Astrocyte (in vitro differentiated cells and primary cell): ENCODE data around the gene GNG5. TPM values are rescaled to one million over a fixed set of nuclear protein-coding genes. Genes with fewer than 3 reads are reported as not detected.

Source experiments
- DNase-seq: peaks from one replicate; pipeline ENCODE4 v3.0.0-alpha.2; 2010; ENCODE audit warnings: low read depth
- FAIRE-seq: peaks from 2 replicates; lab custom pipeline; 2011; peaks lifted over from hg19 to GRCh38; lab: Jason Lieb, UNC
- H2AFZ ChIP-seq: 2 replicates; pipeline ENCODE4 v1.6.0; 2012; ENCODE audit warnings: low read depth, low read length, inconsistent platforms
- H3K27ac ChIP-seq: 2 replicates; pipeline ENCODE4 v1.5.1; 2011; ENCODE audit warnings: low read depth, low read length, inconsistent platforms
- H3K27me3 ChIP-seq: 2 replicates; pipeline ENCODE4 v1.6.0; 2011; ENCODE audit warnings: low read length, inconsistent platforms; ENCODE audit not compliant: insufficient read depth
- H3K36me3 ChIP-seq: 2 replicates; pipeline ENCODE4 v1.5.1; 2011; ENCODE audit warnings: low read length, inconsistent platforms; ENCODE audit not compliant: insufficient read depth
- H3K4me1 ChIP-seq: 2 replicates; pipeline ENCODE4 v1.5.1; 2011; ENCODE audit warnings: low read length, inconsistent platforms; ENCODE audit not compliant: insufficient read depth
- H3K4me2 ChIP-seq: 2 replicates; pipeline ENCODE4 v1.6.0; 2012; ENCODE audit warnings: low read length, inconsistent platforms
- H3K4me3 ChIP-seq: 2 replicates; pipeline ENCODE4 v1.5.1; 2011; ENCODE audit warnings: low read depth, mild to moderate bottlenecking, low read length, inconsistent platforms; ENCODE audit not compliant: insufficient read depth
- H3K79me2 ChIP-seq: 2 replicates; pipeline ENCODE4 v1.6.0; 2012; ENCODE audit warnings: mild to moderate bottlenecking, low read length, inconsistent platforms; ENCODE audit not compliant: insufficient read depth
- H3K9ac ChIP-seq: 2 replicates; pipeline ENCODE4 v1.6.0; 2012; ENCODE audit warnings: mild to moderate bottlenecking, low read length, inconsistent platforms
- H3K9me3 ChIP-seq: 2 replicates; pipeline ENCODE4 v1.5.1; 2012; ENCODE audit warnings: low read depth, mild to moderate bottlenecking, low read length, inconsistent platforms; ENCODE audit not compliant: insufficient read depth
- H4K20me1 ChIP-seq: 2 replicates; pipeline ENCODE4 v1.6.0; 2012; ENCODE audit warnings: low read length, inconsistent platforms; ENCODE audit not compliant: insufficient read depth
- H3K27ac Mint-ChIP-seq: one replicate; pipeline ENCODE4 v1.8.0; 2021; ENCODE audit warnings: mild to moderate bottlenecking, mixed read lengths; ENCODE audit not compliant: unreplicated experiment
- H3K27me3 Mint-ChIP-seq: one replicate; pipeline ENCODE4 v1.8.0; 2021; ENCODE audit warnings: low read depth, mixed read lengths; ENCODE audit not compliant: unreplicated experiment
- H3K36me3 Mint-ChIP-seq: one replicate; pipeline ENCODE4 v1.8.0; 2021; ENCODE audit warnings: low read depth, mixed read lengths; ENCODE audit not compliant: unreplicated experiment
- H3K4me1 Mint-ChIP-seq: one replicate; pipeline ENCODE4 v1.8.0; 2021; ENCODE audit warnings: low read depth, mixed read lengths; ENCODE audit not compliant: unreplicated experiment
- H3K4me3 Mint-ChIP-seq: one replicate; pipeline ENCODE4 v1.8.0; 2021; ENCODE audit warnings: mild to moderate bottlenecking, moderate library complexity, mixed read lengths; ENCODE audit not compliant: unreplicated experiment
- H3K9me3 Mint-ChIP-seq: one replicate; pipeline ENCODE4 v1.8.0; 2021; ENCODE audit warnings: mild to moderate bottlenecking, mixed read lengths; ENCODE audit not compliant: unreplicated experiment
- EZH2 ChIP-seq: IDR thresholded peaks from 2 replicates; pipeline ENCODE4 v1.6.1; 2012; ENCODE audit warnings: mild to moderate bottlenecking, low read length, inconsistent platforms; ENCODE audit not compliant: insufficient read depth
- total RNA-seq: library from RNA; stranded (reverse); gene quantifications from 2 replicates; pipeline ENCODE4 v1.2.1, GENCODE V29; 2021
- TF ChIP-seq, protein P1 (sequence below): IDR thresholded peaks from 2 replicates; pipeline ENCODE4 v1.5.1; 2011; ENCODE audit warnings: low read depth, mild to moderate bottlenecking, inconsistent platforms, low read length, moderate library complexity; ENCODE audit not compliant: insufficient read depth

GNG5 gene
- total RNA-seq, 1 donor from 2014 or later: 185 TPM

DNA sequence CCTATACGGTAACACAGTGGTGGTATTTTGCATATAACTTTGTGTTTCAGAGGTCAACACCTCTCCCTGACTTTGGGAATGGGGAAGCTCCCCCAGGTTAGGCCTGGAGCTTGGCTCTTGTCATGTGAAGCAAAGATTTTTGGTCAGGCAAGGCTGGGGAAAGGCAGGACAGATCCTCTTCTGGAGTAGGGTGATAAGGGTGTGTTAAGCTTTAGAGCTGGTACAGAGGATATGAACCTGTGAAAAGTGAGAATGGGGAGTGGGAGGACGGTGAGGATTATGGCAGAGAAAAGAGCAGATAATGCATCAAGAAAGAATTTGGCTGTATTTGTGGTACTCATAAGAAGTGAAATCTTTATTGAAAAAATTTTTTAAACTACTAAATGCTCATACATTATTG lies 25.1 kb downstream of the GNG5 start:
- no peak overlapping the region for H2AFZ ChIP-seq
- H3K9ac ChIP-seq: no peak overlapping the region
- Mint-ChIP-seq H3K36me3 (peaks cover 8% of the 10 kb centered on the region), H3K4me1 (peaks cover 10% of the 10 kb centered on the region), H3K9me3 (peaks cover 9% of the 10 kb centered on the region), H3K27ac (peak overlapping the region; percentile 49), H3K27me3 (peaks cover 5% of the 10 kb centered on the region), H3K4me3 (peak overlapping the region; percentile 34)
- FAIRE-seq: no peak
- TF ChIP-seq, protein P1, sequence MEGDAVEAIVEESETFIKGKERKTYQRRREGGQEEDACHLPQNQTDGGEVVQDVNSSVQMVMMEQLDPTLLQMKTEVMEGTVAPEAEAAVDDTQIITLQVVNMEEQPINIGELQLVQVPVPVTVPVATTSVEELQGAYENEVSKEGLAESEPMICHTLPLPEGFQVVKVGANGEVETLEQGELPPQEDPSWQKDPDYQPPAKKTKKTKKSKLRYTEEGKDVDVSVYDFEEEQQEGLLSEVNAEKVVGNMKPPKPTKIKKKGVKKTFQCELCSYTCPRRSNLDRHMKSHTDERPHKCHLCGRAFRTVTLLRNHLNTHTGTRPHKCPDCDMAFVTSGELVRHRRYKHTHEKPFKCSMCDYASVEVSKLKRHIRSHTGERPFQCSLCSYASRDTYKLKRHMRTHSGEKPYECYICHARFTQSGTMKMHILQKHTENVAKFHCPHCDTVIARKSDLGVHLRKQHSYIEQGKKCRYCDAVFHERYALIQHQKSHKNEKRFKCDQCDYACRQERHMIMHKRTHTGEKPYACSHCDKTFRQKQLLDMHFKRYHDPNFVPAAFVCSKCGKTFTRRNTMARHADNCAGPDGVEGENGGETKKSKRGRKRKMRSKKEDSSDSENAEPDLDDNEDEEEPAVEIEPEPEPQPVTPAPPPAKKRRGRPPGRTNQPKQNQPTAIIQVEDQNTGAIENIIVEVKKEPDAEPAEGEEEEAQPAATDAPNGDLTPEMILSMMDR: no peak
- TF ChIP-seq EZH2: no peak
- no peaks in the 10 kb centered on the region for H3K27me3 ChIP-seq
- H3K36me3 ChIP-seq: peaks cover 10% of the 10 kb centered on the region
- H3K4me2 ChIP-seq: peak overlapping the region; percentile 28
- H3K9me3 ChIP-seq: peaks cover 4% of the 10 kb centered on the region
- peaks cover 21% of the 10 kb centered on the region for H4K20me1 ChIP-seq
- no peak overlapping the region for H3K4me3 ChIP-seq
- DNase-seq: no peak
- no peak overlapping the region for H3K27ac ChIP-seq
- H3K4me1 ChIP-seq: peaks cover 10% of the 10 kb centered on the region
- H3K79me2 ChIP-seq: peaks cover 57% of the 10 kb centered on the region

DNA sequence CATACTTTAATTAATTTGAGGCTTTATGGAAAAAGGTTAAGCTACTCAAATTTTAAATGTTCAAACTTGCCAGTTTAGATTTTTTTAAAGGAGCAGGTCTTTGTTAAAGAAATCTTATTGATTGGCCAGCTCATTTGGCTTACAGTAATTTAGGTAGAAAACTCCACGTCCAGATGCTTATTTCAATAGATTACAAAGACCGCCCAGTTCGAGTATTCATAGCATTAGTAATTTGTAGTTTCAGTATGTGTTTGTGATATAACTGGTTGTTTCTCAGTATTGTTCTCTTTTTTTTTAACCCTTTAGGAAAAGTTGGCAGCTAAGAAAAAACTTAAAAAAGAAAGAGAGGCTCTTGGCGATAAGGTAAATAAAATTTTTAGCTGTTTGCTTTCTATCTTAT lies 25.7 kb downstream of the GNG5 start:
- Mint-ChIP-seq H3K9me3 (peaks cover 9% of the 10 kb centered on the region), H3K27me3 (peaks cover 10% of the 10 kb centered on the region), H3K36me3 (peaks cover 3% of the 10 kb centered on the region), H3K4me3 (peak overlapping the region; percentile 100), H3K27ac (no peak overlapping the region), H3K4me1 (peaks cover 10% of the 10 kb centered on the region)
- no peak overlapping the region for H2AFZ ChIP-seq
- DNase-seq (no peak), FAIRE-seq (no peak)
- TF ChIP-seq, protein P1: no peak
- TF ChIP-seq EZH2: no peak
- H3K4me2 ChIP-seq: peak overlapping the region; percentile 89
- no peak overlapping the region for H3K27ac ChIP-seq
- H3K79me2 ChIP-seq: peaks cover 53% of the 10 kb centered on the region
- peaks cover 4% of the 10 kb centered on the region for H3K9me3 ChIP-seq
- peaks cover 16% of the 10 kb centered on the region for H4K20me1 ChIP-seq
- no peaks in the 10 kb centered on the region for H3K27me3 ChIP-seq
- peak overlapping the region; percentile 88 for H3K9ac ChIP-seq
- H3K4me1 ChIP-seq: peaks cover 10% of the 10 kb centered on the region
- peaks cover 6% of the 10 kb centered on the region for H3K36me3 ChIP-seq
- H3K4me3 ChIP-seq: peak overlapping the region; percentile 88

DNA sequence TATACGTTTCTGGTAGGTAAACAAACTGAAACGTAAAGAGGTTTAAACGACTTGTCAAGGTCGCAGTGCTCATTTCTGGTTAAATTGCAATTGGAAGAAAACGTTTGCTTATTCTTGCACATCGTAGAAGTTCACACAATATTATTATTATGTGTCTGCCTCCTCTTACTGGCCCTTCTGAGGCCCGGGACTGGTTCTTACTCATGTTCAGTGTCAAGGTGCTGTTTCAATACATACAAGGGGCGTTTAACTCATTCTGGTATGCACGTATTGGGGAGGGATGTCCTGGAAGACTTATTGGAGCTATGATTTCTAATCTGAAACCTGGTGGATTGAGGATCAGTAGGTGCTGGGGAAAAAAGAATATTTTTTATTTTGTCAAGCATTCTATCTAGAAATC lies 26.4 kb downstream of the GNG5 start:
- Histone ChIP-seq H3K79me2 (peaks cover 47% of the 10 kb centered on the region), H3K4me1 (peaks cover 10% of the 10 kb centered on the region), H4K20me1 (peaks cover 14% of the 10 kb centered on the region), H3K9me3 (peaks cover 4% of the 10 kb centered on the region), H3K4me3 (peak overlapping the region; percentile 88), H3K27me3 (no peaks in the 10 kb centered on the region), H3K9ac (peak overlapping the region; percentile 88), H3K27ac (peak overlapping the region; percentile 84), H3K4me2 (peak overlapping the region; percentile 89), H3K36me3 (peaks cover 6% of the 10 kb centered on the region), H2AFZ (peak overlapping the region; percentile 93)
- Mint-ChIP-seq H3K4me3 (peak overlapping the region; percentile 100), H3K27ac (peak overlapping the region; percentile 88), H3K4me1 (peaks cover 10% of the 10 kb centered on the region), H3K27me3 (peaks cover 10% of the 10 kb centered on the region), H3K36me3 (peaks cover 3% of the 10 kb centered on the region), H3K9me3 (peaks cover 9% of the 10 kb centered on the region)
- TF ChIP-seq, protein P1: no peak
- TF ChIP-seq EZH2: no peak
- FAIRE-seq (no peak), DNase-seq (no peak)
